AML-193 (cell line): ENCODE measurements around the gene DUS2.

ENCODE experiments used
- DNase-seq, 2 experiments: peaks; one replicate each; lab custom pipeline; 2025; lab: John Stamatoyannopoulos, UW

Gene DUS2

GRCh38 chr16:68077866-68078700 lies 55.0 kb downstream of the DUS2 start:
- DNase-seq: no peak

- no peak for DNase-seq
Measured at GRCh38 chr16:68078701-68079375, 55.8 kb downstream of the DUS2 start.

GRCh38 chr16:68079376-68079625 lies 56.2 kb downstream of the DUS2 start:
- DNase-seq: no peak

GRCh38 chr16:68079626-68080344 lies 56.7 kb downstream of the DUS2 start:
- DNase-seq: peak; percentile 91 to 95

GRCh38 chr16:68081861-68082628 lies 59.0 kb downstream of the DUS2 start:
- no peak for DNase-seq

GRCh38 chr16:68082629-68083238 lies 59.6 kb downstream of the DUS2 start:
- no peak for DNase-seq

- no peak for DNase-seq
Measured at GRCh38 chr16:68083239-68083781, 60.2 kb downstream of the DUS2 start.

- no peak for DNase-seq
Measured at GRCh38 chr16:68083861-68084503, 60.9 kb downstream of the DUS2 start.

- peak; percentile 72 to 73 for DNase-seq
Measured at GRCh38 chr16:68084504-68085258, 61.6 kb downstream of the DUS2 start.

- DNase-seq: peak; percentile 88
Measured at GRCh38 chr16:68085259-68086071, 62.4 kb downstream of the DUS2 start, which contains the start of gene NFATC3. Gene NFATC3, plus strand, starts transcription at chr16:68085370. Its CDS starts 312 bp downstream, at chr16:68085682.

- DNase-seq: peak; percentile 16 to 29
Measured at GRCh38 chr16:68086336-68086841, 63.3 kb downstream of the DUS2 start.

GRCh38 chr16:68086860-68087268 lies 63.8 kb downstream of the DUS2 start:
- no peak for DNase-seq

- DNase-seq: no peak
Measured at GRCh38 chr16:68087688-68088087, 64.6 kb downstream of the DUS2 start.

GRCh38 chr16:68088130-68088972 lies 65.3 kb downstream of the DUS2 start:
- DNase-seq: no peak

GRCh38 chr16:68089067-68089466 lies 66.0 kb downstream of the DUS2 start:
- DNase-seq: no peak

- DNase-seq: peak; percentile 47 to 50
Measured at GRCh38 chr16:68090130-68090529, 67.0 kb downstream of the DUS2 start.

GRCh38 chr16:68090533-68090932 lies 67.4 kb downstream of the DUS2 start:
- peak; percentile 39 to 47 for DNase-seq
